ENCODE measurements around the gene RASSF4. TPM values are rescaled to one million over a fixed set of nuclear protein-coding genes. Genes with fewer than 3 reads are reported as not detected.

The RASSF4 gene
- total and polyA plus RNA-seq, 4 donors: 19.5 to 55.4 (median 41.6) TPM

DNA sequence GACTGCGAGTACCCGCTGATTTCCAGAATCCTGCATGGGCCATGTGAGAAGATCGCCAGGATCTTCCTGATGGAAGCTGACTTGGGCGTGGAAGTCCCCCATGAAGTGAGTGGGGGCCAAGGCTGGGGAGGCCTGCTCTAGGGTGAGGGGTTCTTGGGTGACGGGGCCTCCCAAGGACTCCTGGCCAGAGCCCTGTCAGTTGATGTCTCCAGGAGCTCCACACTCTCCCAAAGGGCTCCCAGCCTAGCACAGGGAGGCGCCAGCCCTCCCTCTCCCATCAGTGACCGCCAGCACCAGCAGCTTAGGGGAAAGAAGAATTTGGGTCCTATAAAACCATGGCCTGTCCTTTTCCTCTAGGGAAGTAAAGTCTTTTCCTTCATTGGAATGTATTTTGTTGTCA is 31.4 kb downstream of the RASSF4 start:
- 89 to 96% methylated on average over 7 of the region's 7 CpGs for WGBS, 2 donors
- Histone ChIP-seq H3K9me3 (ENCODE audit: control insufficient read depth in 4 of 4, insufficient read depth in 3 of 4, low read length in 3 of 4) (no peaks in the 10 kb centered on the region), H3K4me3 (no peak overlapping the region), H3K27me3 (ENCODE audit: control insufficient read depth in 3 of 3, insufficient read depth in 3 of 3, low read length in 2 of 3) (no peaks in the 10 kb centered on the region), H3K27ac (ENCODE audit: low read depth in 1 of 2, low read length in 1 of 2) (peak overlapping the region in 1 of 2 donors; percentile 12), H3K9ac (ENCODE audit: insufficient read depth in 1 of 2, low read length in 2 of 2) (no peak overlapping the region), H3K4me1 (ENCODE audit: control insufficient read depth in 5 of 5, insufficient read depth in 5 of 5, low read length in 5 of 5) (peaks cover 3 to 31% (median 12%) of the 10 kb centered on the region in 5 donors), H3K36me3 (ENCODE audit: control insufficient read depth in 4 of 4, insufficient read depth in 4 of 4, low read length in 4 of 4) (peaks cover 0 to 16% (median 1%) of the 10 kb centered on the region in 4 donors)
- DNase-seq (peak in 1 of 3 donors; percentile 7), ATAC-seq (ENCODE audit: insufficient read depth, low FRiP score) (no peak)
- TF ChIP-seq CTCF (IDR thresholded peaks at IDR 0.05; ENCODE audit: control extremely low read depth, extremely low read depth): no peak

DNA sequence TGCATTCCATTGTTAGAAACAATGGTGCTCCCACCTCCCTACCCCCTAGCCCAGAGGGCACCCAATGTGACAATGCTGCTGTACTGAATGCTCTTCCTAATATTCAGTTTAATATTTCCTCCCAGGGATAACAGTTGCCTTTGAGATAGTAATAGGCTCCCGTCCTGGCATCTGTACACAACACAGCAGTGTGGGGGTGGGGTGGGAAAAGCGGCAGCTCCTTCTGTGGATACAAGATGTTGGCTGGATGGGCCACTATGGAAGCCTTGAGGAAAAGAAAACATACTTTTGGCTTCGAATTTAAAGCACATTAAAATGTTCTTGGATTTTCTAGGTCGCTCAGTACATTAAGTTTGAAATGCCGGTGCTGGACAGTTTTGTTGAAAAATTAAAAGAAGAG is 32.0 kb downstream of the RASSF4 start:
- TF ChIP-seq CTCF (IDR thresholded peaks at IDR 0.05; ENCODE audit: control extremely low read depth, extremely low read depth): no peak
- Histone ChIP-seq H3K27ac (ENCODE audit: low read depth in 1 of 2, low read length in 1 of 2) (peak overlapping the region in 1 of 2 donors; percentile 39), H3K9me3 (ENCODE audit: control insufficient read depth in 4 of 4, insufficient read depth in 3 of 4, low read length in 3 of 4) (no peaks in the 10 kb centered on the region), H3K27me3 (ENCODE audit: control insufficient read depth in 3 of 3, insufficient read depth in 3 of 3, low read length in 2 of 3) (no peaks in the 10 kb centered on the region), H3K36me3 (ENCODE audit: control insufficient read depth in 4 of 4, insufficient read depth in 4 of 4, low read length in 4 of 4) (peaks cover 0 to 13% (median 1%) of the 10 kb centered on the region in 4 donors), H3K9ac (ENCODE audit: insufficient read depth in 1 of 2, low read length in 2 of 2) (no peak overlapping the region), H3K4me3 (no peak overlapping the region), H3K4me1 (ENCODE audit: control insufficient read depth in 5 of 5, insufficient read depth in 5 of 5, low read length in 5 of 5) (peaks cover 4 to 33% (median 14%) of the 10 kb centered on the region in 5 donors)
- peak in 2 of 3 donors; percentile 29 to 67 for DNase-seq
- 68 to 78% methylated on average over 5 of the region's 5 CpGs for WGBS, 2 donors
- ATAC-seq (ENCODE audit: insufficient read depth, low FRiP score): no peak

- DNase-seq: peak in 1 of 3 donors; percentile 10
- no peak overlapping the region for H3K9ac ChIP-seq (ENCODE audit: insufficient read depth in 1 of 2, low read length in 2 of 2)
- peak overlapping the region in 1 of 2 donors; percentile 34 for H3K27ac ChIP-seq (ENCODE audit: low read depth in 1 of 2, low read length in 1 of 2)
- 87 to 93% methylated on average over 11 of the region's 11 CpGs for WGBS, 2 donors
- peaks cover 0 to 13% (median 1%) of the 10 kb centered on the region in 4 donors for H3K36me3 ChIP-seq (ENCODE audit: control insufficient read depth in 4 of 4, insufficient read depth in 4 of 4, low read length in 4 of 4)
- no peaks in the 10 kb centered on the region for H3K27me3 ChIP-seq (ENCODE audit: control insufficient read depth in 3 of 3, insufficient read depth in 3 of 3, low read length in 2 of 3)
- ATAC-seq (ENCODE audit: insufficient read depth, low FRiP score): no peak
- H3K4me3 ChIP-seq: no peak overlapping the region
- no peak for TF ChIP-seq CTCF (IDR thresholded peaks at IDR 0.05; ENCODE audit: control extremely low read depth, extremely low read depth)
- peaks cover 4 to 34% (median 17%) of the 10 kb centered on the region in 5 donors for H3K4me1 ChIP-seq (ENCODE audit: control insufficient read depth in 5 of 5, insufficient read depth in 5 of 5, low read length in 5 of 5)
- no peaks in the 10 kb centered on the region for H3K9me3 ChIP-seq (ENCODE audit: control insufficient read depth in 4 of 4, insufficient read depth in 3 of 4, low read length in 3 of 4)
Measured at GRCh38 chr10:44992070-44992731, 32.6 kb downstream of the RASSF4 start.
